NCI-H1105 (cell line): ENCODE data around the gene IPO4.
"Not testable (repeated sequence)": the region's sequence is repeated elsewhere in the genome, so short reads cannot be mapped to it uniquely, and the experiment has no call there.

Experiments
- DNase-seq: peaks from one replicate; lab custom pipeline; 2025; lab: John Stamatoyannopoulos, UW

IPO4 gene, protein sequence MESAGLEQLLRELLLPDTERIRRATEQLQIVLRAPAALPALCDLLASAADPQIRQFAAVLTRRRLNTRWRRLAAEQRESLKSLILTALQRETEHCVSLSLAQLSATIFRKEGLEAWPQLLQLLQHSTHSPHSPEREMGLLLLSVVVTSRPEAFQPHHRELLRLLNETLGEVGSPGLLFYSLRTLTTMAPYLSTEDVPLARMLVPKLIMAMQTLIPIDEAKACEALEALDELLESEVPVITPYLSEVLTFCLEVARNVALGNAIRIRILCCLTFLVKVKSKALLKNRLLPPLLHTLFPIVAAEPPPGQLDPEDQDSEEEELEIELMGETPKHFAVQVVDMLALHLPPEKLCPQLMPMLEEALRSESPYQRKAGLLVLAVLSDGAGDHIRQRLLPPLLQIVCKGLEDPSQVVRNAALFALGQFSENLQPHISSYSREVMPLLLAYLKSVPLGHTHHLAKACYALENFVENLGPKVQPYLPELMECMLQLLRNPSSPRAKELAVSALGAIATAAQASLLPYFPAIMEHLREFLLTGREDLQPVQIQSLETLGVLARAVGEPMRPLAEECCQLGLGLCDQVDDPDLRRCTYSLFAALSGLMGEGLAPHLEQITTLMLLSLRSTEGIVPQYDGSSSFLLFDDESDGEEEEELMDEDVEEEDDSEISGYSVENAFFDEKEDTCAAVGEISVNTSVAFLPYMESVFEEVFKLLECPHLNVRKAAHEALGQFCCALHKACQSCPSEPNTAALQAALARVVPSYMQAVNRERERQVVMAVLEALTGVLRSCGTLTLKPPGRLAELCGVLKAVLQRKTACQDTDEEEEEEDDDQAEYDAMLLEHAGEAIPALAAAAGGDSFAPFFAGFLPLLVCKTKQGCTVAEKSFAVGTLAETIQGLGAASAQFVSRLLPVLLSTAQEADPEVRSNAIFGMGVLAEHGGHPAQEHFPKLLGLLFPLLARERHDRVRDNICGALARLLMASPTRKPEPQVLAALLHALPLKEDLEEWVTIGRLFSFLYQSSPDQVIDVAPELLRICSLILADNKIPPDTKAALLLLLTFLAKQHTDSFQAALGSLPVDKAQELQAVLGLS

DNA sequence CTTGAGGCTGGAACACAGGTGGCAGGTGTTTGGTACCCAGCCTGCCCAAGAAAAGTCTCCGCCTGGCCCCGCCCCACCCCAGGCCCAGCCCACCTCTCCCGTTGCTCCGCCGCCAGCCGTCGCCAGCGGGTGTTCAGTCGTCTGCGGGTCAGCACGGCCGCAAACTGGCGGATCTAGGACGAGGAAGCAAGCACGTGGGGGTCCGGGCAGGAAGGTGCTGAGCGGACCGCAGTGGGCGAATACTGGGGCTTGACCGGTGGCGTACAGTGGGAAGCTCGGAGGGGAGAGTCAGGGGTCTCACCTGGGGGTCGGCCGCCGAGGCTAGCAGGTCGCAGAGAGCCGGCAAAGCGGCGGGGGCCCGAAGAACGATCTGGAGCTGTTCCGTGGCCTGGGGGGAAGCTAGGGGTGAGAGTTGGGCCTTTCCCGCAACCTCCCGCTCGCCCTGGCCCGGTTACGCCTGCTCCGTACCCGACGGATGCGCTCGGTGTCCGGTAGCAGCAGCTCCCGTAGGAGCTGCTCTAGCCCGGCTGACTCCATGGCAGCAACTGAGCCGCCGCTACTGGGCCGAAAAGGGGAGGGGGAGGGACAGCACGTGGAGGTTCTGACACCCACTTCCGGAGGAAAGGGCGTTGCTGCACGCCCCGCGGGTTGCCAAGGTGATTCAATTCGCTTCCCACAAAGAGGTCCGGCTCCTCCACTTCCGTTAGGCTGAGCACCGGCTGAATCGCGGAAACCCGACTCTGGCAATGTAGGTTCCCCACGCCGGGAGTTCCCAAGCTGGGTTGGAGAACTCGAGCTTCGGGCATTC lies at the start of gene IPO4:
TSS of gene IPO4 (minus strand) at position 566 of the 808 bp plus-strand sequence. CDS start at position 537, 29 bp downstream.
- peak; percentile 96 for DNase-seq

DNA sequence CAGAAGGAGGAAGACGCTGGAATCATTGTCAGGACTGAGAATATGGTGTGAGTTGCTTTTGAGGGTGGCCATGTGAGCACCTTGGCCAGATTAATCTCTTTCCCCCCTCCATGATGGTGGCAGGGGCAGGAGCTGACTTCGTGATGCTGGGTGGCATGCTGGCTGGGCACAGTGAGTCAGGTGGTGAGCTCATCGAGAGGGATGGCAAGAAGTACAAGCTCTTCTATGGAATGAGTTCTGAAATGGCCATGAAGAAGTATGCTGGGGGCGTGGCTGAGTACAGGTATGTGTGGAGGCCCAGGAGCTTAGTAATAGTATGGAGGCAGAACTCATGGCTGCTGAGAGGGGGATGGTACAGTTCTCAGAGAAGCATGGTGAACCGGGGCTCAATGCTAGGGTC lies 49.5 kb upstream of the IPO4 start:
- no peak for DNase-seq

DNA sequence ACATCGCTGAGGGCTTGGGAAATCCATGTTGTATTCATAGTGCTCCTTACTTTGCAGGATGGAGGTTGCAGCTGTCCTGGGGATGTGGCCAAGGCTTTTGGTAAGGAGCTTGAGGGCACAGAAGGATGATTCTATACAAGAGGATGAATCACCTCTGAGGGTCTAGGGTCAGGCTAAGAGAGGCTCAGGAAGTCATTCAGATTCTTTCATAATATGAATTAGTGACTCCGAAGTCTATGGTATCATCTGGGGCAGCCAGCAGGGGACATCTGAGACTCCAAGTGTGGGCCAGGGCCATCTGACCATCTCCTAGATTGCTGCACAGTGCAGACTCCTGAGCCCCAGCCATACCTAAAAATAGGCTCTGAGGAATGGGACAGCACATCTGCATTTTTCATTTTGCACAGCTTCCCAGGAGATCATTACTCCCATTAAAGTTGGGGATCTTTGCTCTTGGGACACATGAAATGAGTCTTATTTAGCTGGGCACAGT lies 48.9 kb upstream of the IPO4 start:
- no peak for DNase-seq

DNA sequence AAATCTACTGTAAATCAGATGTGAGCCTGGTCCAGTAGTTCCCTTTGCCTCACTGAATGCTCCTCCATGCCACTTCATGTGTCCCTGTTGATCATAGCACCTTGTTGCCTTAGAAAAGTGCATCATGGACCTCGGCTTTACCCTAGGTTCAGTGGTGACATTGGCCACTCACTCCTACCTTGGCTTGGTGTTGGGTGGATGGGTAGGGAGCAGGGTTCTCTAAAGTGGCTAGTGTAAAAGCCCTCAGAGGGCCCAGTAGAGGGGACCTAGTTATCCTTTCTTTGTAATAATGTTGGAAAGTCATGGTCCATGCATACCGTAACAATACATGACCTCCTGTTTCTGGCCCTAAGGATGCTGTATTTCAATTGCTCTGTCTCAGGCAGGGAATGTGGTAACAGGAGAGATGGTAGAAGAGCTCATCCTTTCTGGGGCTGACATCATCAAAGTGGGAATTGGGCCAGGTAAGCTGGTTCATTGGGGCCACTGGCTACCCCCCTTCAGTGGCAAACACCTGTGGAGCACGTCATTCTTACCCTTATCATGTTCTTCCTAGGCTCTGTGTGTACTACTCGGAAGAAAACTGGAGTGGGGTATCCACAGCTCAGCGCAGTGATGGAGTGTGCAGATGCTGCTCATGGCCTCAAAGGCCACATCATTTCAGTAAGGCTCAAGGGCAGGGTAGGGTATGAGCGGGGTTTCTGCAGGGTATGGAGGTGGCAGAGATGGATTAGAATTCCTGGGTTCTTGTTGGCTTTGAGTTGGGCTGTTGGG lies 48.3 kb upstream of the IPO4 start:
- no peak for DNase-seq

DNA sequence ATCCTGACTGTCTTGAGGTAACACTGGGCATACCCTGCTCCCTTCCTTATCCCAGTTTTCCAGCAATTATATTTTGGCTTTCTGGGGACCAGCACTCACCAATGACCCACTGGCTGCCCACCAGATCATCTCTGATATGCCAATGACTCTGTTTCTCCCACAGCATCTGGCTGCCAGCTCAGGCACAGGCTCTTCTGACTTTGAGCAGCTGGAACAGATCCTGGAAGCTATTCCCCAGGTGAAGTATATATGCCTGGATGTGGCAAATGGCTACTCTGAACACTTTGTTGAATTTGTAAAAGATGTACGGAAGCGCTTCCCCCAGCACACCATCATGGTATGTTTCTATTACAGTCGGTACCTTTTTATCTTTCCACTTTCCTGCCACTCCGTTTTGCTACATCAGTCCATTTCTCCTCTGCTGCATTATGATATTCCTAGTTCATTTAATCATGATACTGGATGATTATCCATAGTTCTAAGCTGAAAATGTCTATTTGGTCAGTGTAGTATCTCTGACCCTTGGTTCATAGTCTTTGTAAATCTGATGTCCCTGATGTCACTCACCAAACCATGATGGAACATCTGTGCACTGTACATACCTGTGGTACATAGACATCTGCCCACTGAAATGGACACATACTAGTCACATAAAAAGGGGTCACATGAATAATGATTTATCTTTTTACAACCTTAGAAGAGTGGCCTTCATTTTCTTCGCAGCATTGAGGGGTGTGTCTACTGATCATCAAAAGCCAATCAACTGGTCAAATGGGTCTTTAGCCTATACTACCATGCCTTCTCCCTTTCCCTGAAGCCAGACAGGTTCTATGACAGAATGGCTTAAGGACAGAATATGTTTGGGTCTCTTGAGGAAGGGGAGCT lies 47.4 kb upstream of the IPO4 start:
- no peak for DNase-seq

DNA sequence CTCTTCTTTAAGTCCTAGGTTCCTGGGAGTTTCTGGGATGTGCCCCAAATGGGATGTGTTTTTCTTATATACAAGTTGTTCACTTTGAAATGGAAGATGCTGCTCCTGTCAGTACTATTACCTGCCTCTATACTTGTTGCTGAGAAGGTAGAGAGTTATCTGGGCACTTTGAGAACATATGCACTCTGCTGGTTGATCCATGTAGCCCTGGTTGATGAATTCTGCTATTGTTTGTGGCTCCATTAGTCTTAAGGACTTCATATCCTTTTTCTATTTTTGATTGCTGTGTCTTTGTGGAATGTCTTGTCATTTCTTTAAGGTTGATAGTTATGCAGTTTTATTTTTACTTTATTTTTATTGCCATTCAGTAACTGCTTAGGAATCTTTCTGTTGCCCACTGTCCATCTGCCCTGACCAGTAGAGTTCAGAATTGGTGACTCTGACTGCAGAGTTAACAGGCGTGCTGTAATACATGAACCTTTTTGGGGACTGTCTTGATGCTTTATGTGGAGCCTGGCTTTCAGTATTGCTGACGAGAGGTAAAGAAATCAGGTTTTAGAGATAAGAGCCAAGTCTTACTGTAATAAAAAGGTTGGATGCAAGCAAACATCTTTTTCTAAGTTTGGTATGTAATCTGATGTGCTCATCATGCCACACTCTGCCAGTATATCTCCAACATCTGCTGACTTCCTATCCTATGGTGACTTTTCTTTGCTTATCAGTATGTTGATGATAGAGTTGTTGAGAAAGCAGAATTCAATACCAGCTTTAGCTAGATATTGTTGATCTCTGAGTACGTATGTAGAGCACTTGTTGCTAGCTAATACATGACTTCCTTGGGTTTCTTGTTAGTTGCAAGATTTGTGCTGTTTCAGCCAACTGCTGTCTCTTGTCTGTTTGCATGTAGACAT lies 45.7 kb upstream of the IPO4 start:
- no peak for DNase-seq

DNA sequence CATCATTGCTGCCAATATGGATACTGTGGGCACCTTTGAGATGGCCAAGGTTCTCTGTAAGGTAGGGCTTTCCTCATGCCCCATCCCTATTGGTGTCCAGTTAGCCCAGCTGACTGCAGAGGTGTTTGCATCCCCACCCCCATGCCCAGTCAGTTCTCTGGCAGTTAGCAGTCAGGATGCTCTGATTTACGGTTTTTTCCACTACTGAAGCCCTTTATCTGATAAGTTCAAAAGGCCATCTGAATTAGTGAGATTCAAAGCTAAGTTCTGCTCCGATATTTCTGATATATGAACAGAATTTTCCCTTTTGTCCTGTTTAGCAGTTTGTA lies 44.9 kb upstream of the IPO4 start:
- no peak for DNase-seq

DNA sequence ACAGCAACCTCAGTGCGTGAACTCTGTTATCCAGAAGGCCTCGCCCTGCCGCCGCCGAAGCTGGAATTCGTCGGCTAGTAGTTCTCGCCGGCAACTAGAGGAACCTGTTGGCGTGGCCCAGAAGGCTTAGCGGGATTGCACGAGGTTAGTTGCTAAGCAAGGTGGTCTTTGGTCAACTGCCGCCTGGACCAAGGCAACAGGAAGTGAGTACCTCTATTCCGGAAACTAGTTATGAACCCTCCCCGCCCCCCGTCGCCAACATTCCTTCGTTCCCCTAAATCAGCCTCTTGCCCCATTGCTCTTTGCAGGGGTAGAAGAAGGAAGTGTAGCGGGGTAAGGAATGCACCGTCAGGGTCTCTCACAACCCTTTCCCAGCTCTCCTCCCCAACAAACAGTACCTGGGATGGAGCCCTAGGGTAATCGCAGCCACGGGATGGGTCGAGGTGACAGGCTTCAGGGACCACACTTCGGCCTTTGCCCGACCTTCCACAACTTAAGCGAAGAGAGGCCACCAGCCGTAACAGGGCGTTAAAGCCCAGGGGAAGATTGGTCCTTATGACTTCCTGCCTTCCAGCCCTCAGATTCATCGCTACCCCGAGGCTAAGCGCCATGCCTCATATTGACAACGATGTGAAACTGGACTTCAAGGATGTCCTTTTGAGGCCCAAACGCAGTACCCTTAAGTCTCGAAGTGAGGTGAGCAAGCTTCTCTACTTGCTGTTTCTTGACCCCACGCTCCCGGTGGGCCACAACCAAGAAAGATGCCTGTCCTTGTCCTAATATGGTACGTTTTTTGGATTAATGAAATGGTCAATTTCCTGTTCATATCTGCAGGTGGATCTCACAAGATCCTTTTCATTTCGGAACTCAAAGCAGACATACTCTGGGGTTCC lies 44.3 kb upstream of the IPO4 start, which contains the start of gene GMPR2:
TSS of gene GMPR2 (plus strand) at position 285 of the 893 bp plus-strand sequence. CDS start at position 610, 325 bp downstream.
- peak; percentile 77 for DNase-seq

DNA sequence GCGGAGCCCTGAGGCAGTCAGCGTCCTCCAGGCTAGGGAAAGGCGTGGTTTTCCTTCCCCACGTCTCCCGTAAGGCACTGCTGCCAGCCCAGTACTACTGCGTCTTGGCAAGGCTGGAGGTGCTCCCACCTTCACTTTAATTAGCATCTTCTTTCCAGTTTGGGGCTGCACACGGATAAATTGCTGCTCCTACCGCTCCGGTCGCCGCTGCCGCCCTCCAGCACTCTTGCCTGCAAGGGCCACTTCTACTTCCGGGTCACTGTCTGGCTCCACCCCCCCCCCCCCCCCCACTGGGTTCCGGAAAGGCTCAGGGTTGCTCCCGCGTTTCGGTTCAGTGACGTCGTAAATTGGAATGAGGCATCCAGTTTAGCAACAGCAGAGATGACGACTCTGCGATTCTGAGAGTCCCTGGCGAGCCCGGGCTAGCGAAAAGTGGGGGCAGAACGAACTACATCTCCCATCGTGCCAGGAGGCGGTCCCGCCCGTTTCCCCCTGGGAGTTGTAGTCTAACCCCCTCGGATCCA lies 43.6 kb upstream of the IPO4 start, which contains the start of gene NEDD8:
TSS of gene NEDD8 (minus strand) at position 247 of the 524 bp plus-strand sequence. CDS start at position 147, 100 bp downstream.
- DNase-seq = peak; percentile 88

DNA sequence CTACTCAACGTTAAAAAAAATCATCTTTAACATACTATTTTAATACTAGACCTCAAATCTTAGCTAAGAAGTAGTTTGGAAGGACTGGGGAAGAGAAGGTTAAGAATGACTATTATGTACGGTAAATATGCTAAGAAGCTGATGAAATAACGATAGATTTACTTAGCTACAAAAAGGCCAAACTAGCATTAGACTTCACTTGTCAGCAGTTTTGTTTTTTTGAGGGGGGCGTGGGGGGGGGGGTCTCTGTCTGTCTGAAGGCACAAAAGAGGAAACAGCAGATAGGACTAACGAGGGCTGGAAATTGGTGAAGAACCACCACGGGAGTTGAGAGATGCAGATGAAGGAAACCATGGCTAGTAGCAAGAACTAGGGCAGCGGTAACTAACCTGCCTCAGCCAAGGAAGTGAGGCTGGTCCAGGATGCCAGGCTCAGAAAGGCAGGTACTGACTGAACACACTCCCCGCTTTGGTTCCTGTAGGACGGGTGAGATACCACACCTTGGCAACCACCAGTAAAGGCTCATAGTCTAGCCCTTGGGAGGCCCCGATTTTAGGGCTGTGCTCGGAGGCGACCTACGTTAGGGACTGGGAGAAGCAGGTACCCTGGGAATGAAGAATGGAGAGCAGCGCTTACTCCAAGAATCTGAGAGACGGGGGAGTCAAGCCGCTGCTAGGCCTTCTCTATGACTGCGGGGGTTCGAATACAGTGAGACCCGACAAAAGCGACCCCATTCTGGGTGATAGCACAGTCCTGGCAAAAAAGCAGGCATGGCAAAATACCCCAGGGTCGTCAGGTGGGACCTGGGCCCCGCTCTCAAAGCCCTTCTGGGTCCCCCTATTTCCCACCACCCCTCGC lies 42.9 kb upstream of the IPO4 start:
- no peak for DNase-seq

DNA sequence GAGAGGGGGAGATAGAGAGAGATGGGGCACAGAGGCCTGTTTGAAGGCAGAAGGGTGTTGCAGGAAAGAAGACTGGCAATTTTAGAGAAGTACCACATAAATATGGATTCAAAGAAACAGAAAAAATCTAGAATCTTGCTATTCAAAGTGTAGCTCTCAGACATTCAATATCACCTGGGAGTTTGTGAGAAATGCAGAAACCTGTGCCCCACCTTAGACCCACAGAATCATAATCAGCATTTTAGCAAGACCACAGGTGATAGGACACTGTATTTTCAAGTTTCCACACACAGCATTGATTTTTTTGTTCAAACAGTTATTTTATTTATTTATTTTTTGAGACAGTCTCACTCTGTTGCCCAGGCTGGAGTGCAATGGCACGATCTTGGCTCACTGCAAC lies 40.3 kb upstream of the IPO4 start:
- DNase-seq = no peak

DNA sequence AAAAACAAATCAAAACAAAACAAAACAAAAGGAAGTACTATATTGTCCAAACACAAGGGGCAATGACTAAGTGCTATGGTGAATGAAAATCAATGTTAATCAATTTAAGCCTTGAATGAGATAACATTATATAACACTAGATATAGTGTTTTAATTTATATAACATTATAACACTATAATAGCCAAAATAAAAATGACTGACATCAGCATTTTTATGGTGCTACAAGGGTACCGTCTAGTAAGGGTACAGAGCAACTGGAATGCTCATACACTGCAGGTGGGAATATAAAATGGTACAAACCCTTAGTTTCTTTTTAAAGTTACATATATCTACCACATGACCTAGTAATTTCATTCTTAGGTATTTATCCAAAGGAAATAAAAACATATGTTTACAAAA lies 37.9 kb upstream of the IPO4 start:
- no peak for DNase-seq

DNA sequence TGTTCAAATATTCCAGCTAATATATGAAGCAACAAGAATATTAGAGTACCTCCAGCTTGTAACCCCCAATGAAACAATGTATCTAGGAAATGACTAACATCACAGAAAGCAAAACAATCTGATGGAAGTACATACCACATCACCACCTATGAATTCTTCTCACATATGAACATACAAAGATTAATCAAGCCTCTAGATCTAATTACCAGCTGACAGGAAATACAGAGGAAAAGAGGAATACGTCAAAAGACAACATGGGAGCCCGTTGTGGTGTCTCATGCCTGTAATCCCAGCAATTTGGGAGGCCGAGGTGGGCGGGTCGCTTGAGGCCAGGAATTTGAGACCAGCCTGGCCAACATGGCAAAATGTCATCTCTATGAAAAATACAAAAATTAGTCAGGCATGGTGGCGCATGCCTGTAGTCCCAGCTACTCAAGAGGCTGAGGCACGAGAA lies 36.0 kb upstream of the IPO4 start:
- DNase-seq = no peak

DNA sequence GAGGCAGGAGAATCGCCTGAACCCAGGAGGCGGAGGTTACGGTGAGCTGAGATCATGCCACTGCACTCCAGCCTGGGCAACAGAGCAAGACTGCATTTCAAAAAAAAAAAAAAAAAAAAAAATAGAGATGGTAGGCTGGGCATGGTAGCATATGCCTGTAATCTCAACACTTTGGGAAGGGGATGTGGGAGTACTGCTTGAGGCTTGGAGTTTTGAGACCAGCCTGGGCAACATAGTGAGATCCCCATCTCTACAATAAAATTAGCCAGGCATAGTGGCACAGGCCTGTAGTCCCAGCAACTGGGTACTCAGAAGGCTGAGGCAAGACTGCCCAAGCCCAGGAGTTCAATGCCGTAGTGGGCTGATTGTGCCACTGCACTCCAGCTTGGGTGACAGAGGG lies 34.4 kb upstream of the IPO4 start:
- DNase-seq = not testable (repeated sequence)

DNA sequence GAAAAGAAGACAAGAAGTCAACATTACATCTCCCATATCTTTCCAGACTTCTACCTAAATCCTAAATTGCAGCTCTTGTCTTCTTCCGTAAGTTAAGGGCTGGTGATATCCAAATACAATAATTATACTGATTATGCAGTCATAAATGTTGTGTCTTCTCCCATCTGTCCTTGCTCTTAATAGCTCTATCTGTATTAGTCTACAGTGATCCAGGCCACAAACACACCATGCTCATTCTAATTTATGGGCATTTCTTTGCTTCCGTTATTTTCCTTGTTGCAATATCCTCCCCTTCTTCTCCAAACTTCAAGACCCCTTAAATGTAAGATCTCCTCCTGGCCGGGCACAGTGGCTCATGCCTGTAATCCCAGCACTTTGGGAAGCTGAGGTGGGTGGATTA lies 30.9 kb upstream of the IPO4 start:
- DNase-seq = no peak

DNA sequence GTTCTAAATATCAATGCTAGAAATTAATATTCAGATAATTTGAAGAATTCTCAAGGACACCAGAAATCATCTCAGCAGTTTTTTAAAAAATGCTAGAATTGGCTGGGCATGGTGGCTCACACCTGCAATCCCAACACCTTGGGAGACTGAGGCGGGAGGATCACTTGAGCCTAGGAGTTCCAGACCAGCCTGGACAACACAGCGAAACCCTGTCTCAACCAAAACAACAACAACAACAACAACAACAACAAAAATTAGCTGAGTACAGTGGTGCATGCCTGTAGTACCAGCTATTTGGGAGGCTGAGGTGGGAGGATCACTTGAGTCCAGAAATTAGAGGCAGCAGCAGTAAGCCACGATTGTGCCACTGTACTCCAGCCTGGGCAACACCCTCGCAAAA lies 30.5 kb upstream of the IPO4 start:
- no peak for DNase-seq
